ENCODE data around the gene CSNK1G2.
"Not testable (repeated sequence)": the region's sequence is repeated elsewhere in the genome, so short reads cannot be mapped to it uniquely, and the experiment has no call there.

The CSNK1G2 gene

GRCh38 chr19:1970003-1970805 lies 29.2 kb downstream of the CSNK1G2 start:
- DNase-seq: no peak

- DNase-seq: no peak
Observed at GRCh38 chr19:1970806-1971502, 30.0 kb downstream of the CSNK1G2 start.

- DNase-seq: no peak
Observed at GRCh38 chr19:1974381-1975161, 33.6 kb downstream of the CSNK1G2 start.

GRCh38 chr19:1975162-1975480 lies 34.1 kb downstream of the CSNK1G2 start:
- no peak for DNase-seq

- DNase-seq: no peak
Observed at GRCh38 chr19:1977120-1977519, 36.1 kb downstream of the CSNK1G2 start.

GRCh38 chr19:1978346-1978894 lies 37.4 kb downstream of the CSNK1G2 start:
- no peak for DNase-seq

- no peak for DNase-seq
Observed at GRCh38 chr19:1979017-1979416, 38.0 kb downstream of the CSNK1G2 start.

GRCh38 chr19:1979642-1980041 lies 38.7 kb downstream of the CSNK1G2 start:
- DNase-seq: no peak

GRCh38 chr19:1980091-1980808 lies 39.3 kb downstream of the CSNK1G2 start:
- DNase-seq: no peak

GRCh38 chr19:1980809-1981181 lies 39.8 kb downstream of the CSNK1G2 start:
- DNase-seq: no peak

- no peak for DNase-seq
Observed at GRCh38 chr19:1981253-1981652, 40.3 kb downstream of the CSNK1G2 start.

GRCh38 chr19:1984357-1984756 lies 43.4 kb downstream of the CSNK1G2 start:
- DNase-seq: no peak

- no peak for DNase-seq
Observed at GRCh38 chr19:1985588-1986356, 44.8 kb downstream of the CSNK1G2 start.

GRCh38 chr19:1986357-1987162 lies 45.6 kb downstream of the CSNK1G2 start:
- DNase-seq: no peak

GRCh38 chr19:1987197-1988187 lies 46.5 kb downstream of the CSNK1G2 start:
- no peak for DNase-seq

- DNase-seq: not testable (repeated sequence)
Observed at GRCh38 chr19:1988464-1988863, 47.5 kb downstream of the CSNK1G2 start.

GRCh38 chr19:1989513-1990229 lies 48.7 kb downstream of the CSNK1G2 start:
- no peak for DNase-seq

- DNase-seq: no peak
Observed at GRCh38 chr19:1990230-1991017, 49.5 kb downstream of the CSNK1G2 start.

Measured in NCI-H1436 treated with DMSO at 0.1 percent for 48 hours (cell line).